Glutamatergic neuron (in vitro differentiated cells): ENCODE measurements around the gene MFAP2. TPM values are rescaled to one million over a fixed set of nuclear protein-coding genes. Genes with fewer than 3 reads are reported as not detected.

Experiments
- DNase-seq: peaks from one replicate; pipeline ENCODE4 v3.0.0; 2022
- H3K27ac Mint-ChIP-seq: one replicate; pipeline ENCODE4 v1.8.0; 2020; ENCODE audit warnings: mild to moderate bottlenecking, mixed read lengths, inconsistent platforms; ENCODE audit not compliant: unreplicated experiment
- H3K27me3 Mint-ChIP-seq: one replicate; pipeline ENCODE4 v1.8.0; 2020; ENCODE audit warnings: mild to moderate bottlenecking, moderate library complexity, mixed read lengths, inconsistent platforms; ENCODE audit not compliant: unreplicated experiment
- H3K36me3 Mint-ChIP-seq: one replicate; pipeline ENCODE4 v1.8.0; 2020; ENCODE audit warnings: mild to moderate bottlenecking, mixed read lengths, inconsistent platforms; ENCODE audit not compliant: unreplicated experiment
- H3K4me1 Mint-ChIP-seq: one replicate; pipeline ENCODE4 v1.8.0; 2020; ENCODE audit warnings: mild to moderate bottlenecking, low read depth, mixed read lengths, inconsistent platforms; ENCODE audit not compliant: unreplicated experiment
- H3K4me3 Mint-ChIP-seq: one replicate; pipeline ENCODE4 v1.8.0; 2020; ENCODE audit warnings: mild to moderate bottlenecking, mixed read lengths, inconsistent platforms; ENCODE audit not compliant: unreplicated experiment
- H3K9me3 Mint-ChIP-seq: one replicate; pipeline ENCODE4 v1.8.0; 2020; ENCODE audit warnings: mild to moderate bottlenecking, moderate library complexity, mixed read lengths, inconsistent platforms; ENCODE audit not compliant: unreplicated experiment
- total RNA-seq: library from RNA; stranded (reverse); fragmentation: NEBNext Ultra II Directional; extraction: Animal tissue kit (Norgen Biotek cat#: 25700); gene quantifications from one replicate; pipeline ENCODE4 v1.2.1, GENCODE V29; 2021; ENCODE audit not compliant: unreplicated experiment
- TF ChIP-seq, protein P1 (sequence below): fragments of 200-600 bp; sonication (generic); IDR thresholded peaks from one replicate; pipeline ENCODE4 v1.5.0; 2021; ENCODE audit not compliant: partially characterized antibody, unreplicated experiment

MFAP2 gene
- total RNA-seq, 1 donor from 2014 or later = 2.1 TPM

GRCh38 chr1:17018849-17019248 is 38.4 kb upstream of the MFAP2 start:
- DNase-seq = no peak
- H3K27me3 Mint-ChIP-seq = no peaks in the 10 kb centered on the region
- no peak overlapping the region for H3K27ac Mint-ChIP-seq
- TF ChIP-seq, protein P1, sequence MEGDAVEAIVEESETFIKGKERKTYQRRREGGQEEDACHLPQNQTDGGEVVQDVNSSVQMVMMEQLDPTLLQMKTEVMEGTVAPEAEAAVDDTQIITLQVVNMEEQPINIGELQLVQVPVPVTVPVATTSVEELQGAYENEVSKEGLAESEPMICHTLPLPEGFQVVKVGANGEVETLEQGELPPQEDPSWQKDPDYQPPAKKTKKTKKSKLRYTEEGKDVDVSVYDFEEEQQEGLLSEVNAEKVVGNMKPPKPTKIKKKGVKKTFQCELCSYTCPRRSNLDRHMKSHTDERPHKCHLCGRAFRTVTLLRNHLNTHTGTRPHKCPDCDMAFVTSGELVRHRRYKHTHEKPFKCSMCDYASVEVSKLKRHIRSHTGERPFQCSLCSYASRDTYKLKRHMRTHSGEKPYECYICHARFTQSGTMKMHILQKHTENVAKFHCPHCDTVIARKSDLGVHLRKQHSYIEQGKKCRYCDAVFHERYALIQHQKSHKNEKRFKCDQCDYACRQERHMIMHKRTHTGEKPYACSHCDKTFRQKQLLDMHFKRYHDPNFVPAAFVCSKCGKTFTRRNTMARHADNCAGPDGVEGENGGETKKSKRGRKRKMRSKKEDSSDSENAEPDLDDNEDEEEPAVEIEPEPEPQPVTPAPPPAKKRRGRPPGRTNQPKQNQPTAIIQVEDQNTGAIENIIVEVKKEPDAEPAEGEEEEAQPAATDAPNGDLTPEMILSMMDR = no peak
- no peaks in the 10 kb centered on the region for H3K9me3 Mint-ChIP-seq
- peaks cover 3% of the 10 kb centered on the region for H3K4me1 Mint-ChIP-seq
- H3K4me3 Mint-ChIP-seq = no peak overlapping the region
- H3K36me3 Mint-ChIP-seq = no peaks in the 10 kb centered on the region

DNA sequence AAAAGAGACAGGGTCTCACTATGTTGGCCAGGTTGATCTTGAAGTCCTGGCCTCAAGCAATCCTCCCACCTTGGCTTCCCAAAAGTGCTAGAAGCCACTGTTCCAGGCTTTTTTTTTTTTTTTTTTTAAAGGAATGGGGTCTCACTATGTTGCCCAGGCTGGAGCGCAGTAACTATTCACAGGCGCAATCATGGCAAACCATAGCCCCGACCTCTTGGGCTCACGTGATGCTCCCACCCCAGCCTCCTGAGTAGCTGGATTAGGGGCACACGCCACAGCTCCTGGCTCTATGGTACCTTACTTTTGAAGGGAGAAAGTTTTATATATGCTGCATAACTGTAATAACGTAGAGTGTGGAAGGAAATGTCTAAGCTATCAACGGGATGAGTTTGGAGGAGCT is 37.0 kb upstream of the MFAP2 start:
- Mint-ChIP-seq H3K27ac (no peak overlapping the region), H3K4me1 (peaks cover 3% of the 10 kb centered on the region), H3K4me3 (no peak overlapping the region), H3K27me3 (peaks cover 5% of the 10 kb centered on the region), H3K9me3 (no peaks in the 10 kb centered on the region), H3K36me3 (no peaks in the 10 kb centered on the region)
- no peak for DNase-seq
- TF ChIP-seq, protein P1 = no peak

- peaks cover 7% of the 10 kb centered on the region for H3K27me3 Mint-ChIP-seq
- H3K4me1 Mint-ChIP-seq = peaks cover 3% of the 10 kb centered on the region
- TF ChIP-seq, protein P1 = no peak
- H3K27ac Mint-ChIP-seq = no peak overlapping the region
- H3K4me3 Mint-ChIP-seq = no peak overlapping the region
- no peak for DNase-seq
- no peaks in the 10 kb centered on the region for H3K36me3 Mint-ChIP-seq
- no peaks in the 10 kb centered on the region for H3K9me3 Mint-ChIP-seq
Measured at GRCh38 chr1:17016317-17016661, 35.9 kb upstream of the MFAP2 start.

- no peak overlapping the region for H3K27ac Mint-ChIP-seq
- no peak overlapping the region for H3K4me3 Mint-ChIP-seq
- no peaks in the 10 kb centered on the region for H3K9me3 Mint-ChIP-seq
- H3K36me3 Mint-ChIP-seq = no peaks in the 10 kb centered on the region
- DNase-seq = no peak
- peaks cover 9% of the 10 kb centered on the region for H3K27me3 Mint-ChIP-seq
- peaks cover 5% of the 10 kb centered on the region for H3K4me1 Mint-ChIP-seq
- TF ChIP-seq, protein P1 = no peak
Measured at GRCh38 chr1:17014671-17015567, 34.5 kb upstream of the MFAP2 start.
